HepG2 (cell line): Measurements from ENCODE around the gene COBLL1. TPM values are rescaled to one million over a fixed set of nuclear protein-coding genes. Genes with fewer than 3 reads are reported as not detected.

Experiments
- ASH2L ChIP-seq: fragments of 300-600, 200-600 bp; sonication (generic); IDR thresholded peaks from 2 replicates; pipeline ENCODE4 v1.7.0; 2017; ENCODE audit warnings: low read depth, mild to moderate bottlenecking, moderate library complexity, mixed read lengths, low read length; ENCODE audit not compliant: insufficient read length
- BRD4 ChIP-seq: sonication (generic); formaldehyde crosslinking; IDR thresholded peaks from 2 replicates; pipeline ENCODE4 v1.4.0; 2020; ENCODE audit warnings: missing genetic modification reagents
- DMAP1 ChIP-seq: IDR thresholded peaks from 2 replicates; pipeline ENCODE4 v1.6.1; 2016
- ESRRA ChIP-seq: sonication (generic); formaldehyde crosslinking; IDR thresholded peaks from 2 replicates; pipeline ENCODE4 v1.5.1; 2020; ENCODE audit warnings: mild to moderate bottlenecking, low read depth, missing genetic modification reagents
- GLI4 ChIP-seq: sonication (generic); formaldehyde crosslinking; IDR thresholded peaks from 2 replicates; pipeline ENCODE4 v1.5.1; 2020; ENCODE audit warnings: missing genetic modification reagents, mild to moderate bottlenecking, moderate library complexity, borderline replicate concordance
- HDAC1 ChIP-seq: sonication (generic); formaldehyde crosslinking; IDR thresholded peaks from 2 replicates; pipeline ENCODE4 v1.5.1; 2020; ENCODE audit warnings: mild to moderate bottlenecking, missing genetic modification reagents
- HOXA3 ChIP-seq: sonication (generic); formaldehyde crosslinking; IDR thresholded peaks from 2 replicates; pipeline ENCODE4 v1.5.0; 2020; ENCODE audit warnings: missing genetic modification reagents
- MAZ ChIP-seq, 2 experiments: sonication (generic) in 1 of 2; formaldehyde crosslinking in 1 of 2; IDR thresholded peaks; 2 replicates each; pipeline versions ENCODE4 v1.5.0 to v1.6.1; 2012 to 2020; ENCODE audit warnings: low read depth in 2 of 2, mild to moderate bottlenecking in 2 of 2, borderline replicate concordance in 1 of 2, improper control_type of control experiment in 1 of 2, low read length in 1 of 2, missing genetic modification reagents in 1 of 2, moderate library complexity in 1 of 2
- NR1H2 ChIP-seq: sonication (generic); formaldehyde crosslinking; IDR thresholded peaks from 2 replicates; pipeline ENCODE4 v1.8.1; 2022; ENCODE audit warnings: low read depth, missing genetic modification reagents, borderline replicate concordance
- SMAD1 ChIP-seq: sonication (generic); formaldehyde crosslinking; IDR thresholded peaks from 2 replicates; pipeline ENCODE4 v1.4.0; 2020; ENCODE audit warnings: missing genetic modification reagents, low read depth, mild to moderate bottlenecking, borderline replicate concordance
- TBL1XR1 ChIP-seq: fragments of 150-350 bp; IDR thresholded peaks from 2 replicates; pipeline ENCODE4 v1.6.1; 2014; ENCODE audit warnings: borderline replicate concordance, low read length; ENCODE audit not compliant: partially characterized antibody
- ZNF367 ChIP-seq: sonication (generic); formaldehyde crosslinking; IDR thresholded peaks from 2 replicates; pipeline ENCODE4 v1.4.0; 2020; ENCODE audit warnings: missing genetic modification reagents, borderline replicate concordance
- ZNF607 ChIP-seq: sonication (generic); formaldehyde crosslinking; IDR thresholded peaks from 2 replicates; pipeline ENCODE4 v1.5.1; 2020; ENCODE audit warnings: missing genetic modification reagents, mild to moderate bottlenecking, borderline replicate concordance
- ZNF709 ChIP-seq: sonication (generic); formaldehyde crosslinking; IDR thresholded peaks from 2 replicates; pipeline ENCODE4 v1.5.0; 2020; ENCODE audit warnings: mild to moderate bottlenecking, missing genetic modification reagents
- ZNF761 ChIP-seq: sonication (generic); formaldehyde crosslinking; conservative IDR thresholded peaks from 2 replicates; pipeline ENCODE4 v1.4.0; 2020; ENCODE audit warnings: mild to moderate bottlenecking, missing genetic modification reagents
- ZSCAN21 ChIP-seq: sonication (generic); formaldehyde crosslinking; IDR thresholded peaks from 2 replicates; pipeline ENCODE4 v1.8.0; 2022; ENCODE audit warnings: mild to moderate bottlenecking, missing genetic modification reagents, moderate library complexity, borderline replicate concordance
- polyA plus RNA-seq, 8 experiments: library from polyadenylated mRNA; depleted of rRNA in 3 of 8; stranded (reverse) in 7 of 8; unstranded in 1 of 8; fragments of >200 nt; fragmentation: Illumina TruSeq in 4 of 8; extraction: Trizol in 4 of 8; gene quantifications; 2 replicates each; pipeline versions ENCODE4 v1.2.1 to v1.2.3, GENCODE V29; 2011 to 2016; ENCODE audit warnings: low read depth in 4 of 8, missing spikeins in 1 of 8, mixed read lengths in 1 of 8; ENCODE audit not compliant: insufficient read depth in 1 of 8
- total RNA-seq, 5 experiments: library from RNA; depleted of rRNA; stranded (reverse); fragments of >200 nt; fragmentation: Illumina TruSeq; extraction: Trizol; gene quantifications; 2 replicates each; pipeline ENCODE4 v1.2.3, GENCODE V29; 2016; ENCODE audit warnings: low read depth in 1 of 5
- TF ChIP-seq, protein P1 (sequence below): sonication (generic); formaldehyde crosslinking; IDR thresholded peaks from 2 replicates; pipeline ENCODE4 v1.4.0; 2020; ENCODE audit warnings: missing genetic modification reagents
- TF ChIP-seq, protein P2 (sequence below): sonication (generic); formaldehyde crosslinking; IDR thresholded peaks from 2 replicates; pipeline ENCODE4 v1.4.0; 2020; ENCODE audit warnings: missing genetic modification reagents
- TF ChIP-seq, protein P3 (sequence below): sonication (generic); formaldehyde crosslinking; IDR thresholded peaks from 2 replicates; pipeline ENCODE4 v1.4.0; 2020; ENCODE audit warnings: missing genetic modification reagents, borderline replicate concordance
- TF ChIP-seq, protein P4 (sequence below): sonication (generic); formaldehyde crosslinking; conservative IDR thresholded peaks from 2 replicates; pipeline ENCODE4 v1.4.0; 2020; ENCODE audit warnings: missing genetic modification reagents

Gene COBLL1
- total and polyA plus RNA-seq, 2 of the 13 experiments (the other 11 are each of a cell fraction or from before 2014, with no cell fraction given), result 32.6 to 86.8 TPM

DNA sequence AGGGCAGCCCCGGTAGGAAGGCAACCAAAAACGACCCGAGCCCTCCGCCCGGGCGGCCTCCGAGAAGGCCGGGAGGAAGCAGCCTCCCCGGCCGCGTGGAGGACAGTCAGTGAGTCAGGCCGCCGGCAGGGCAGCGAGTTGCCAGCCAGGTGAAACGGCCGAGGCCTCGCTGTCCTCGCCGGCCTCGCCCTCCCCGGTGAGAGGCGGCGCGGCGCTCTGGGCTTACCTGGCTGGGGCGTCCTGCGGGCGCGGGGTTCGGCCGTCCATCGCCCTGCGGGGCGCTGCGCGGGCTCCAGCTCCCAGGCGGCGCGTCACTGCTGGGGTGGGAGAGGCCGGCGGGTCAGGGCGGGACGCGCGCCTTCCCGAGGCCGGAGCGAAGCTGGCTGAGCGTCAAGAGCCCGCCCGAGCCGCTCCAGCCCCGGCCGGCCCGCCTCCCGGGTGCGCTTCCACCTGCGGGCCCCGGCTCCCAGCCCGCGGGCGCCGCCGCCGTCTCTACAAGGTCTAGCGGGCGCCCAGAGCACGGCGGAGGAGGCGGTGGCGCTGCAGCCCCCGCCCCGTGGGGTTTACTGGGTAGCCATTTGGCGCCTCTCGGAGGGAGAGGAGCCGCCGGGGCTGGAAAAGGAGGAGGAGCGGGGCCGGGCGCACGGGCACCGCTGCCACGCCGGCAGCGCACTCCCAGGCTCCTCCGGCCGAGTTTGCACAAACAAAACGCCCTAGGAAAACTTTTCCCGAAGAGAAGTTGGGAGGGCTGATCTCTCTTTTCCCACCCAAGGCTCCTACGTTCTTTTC, 499 bp downstream of the COBLL1 start (continued):
- TF ChIP-seq NR1H2 (0 out of 2 replicates have a peak, but pooled peaks have one; percentile 44), ZNF607 (CRISPR knock-in tag) (no peak), ZNF709 (peak; percentile 3; the same call in 1 of the 2 replicates), ZNF367 (0 out of 2 replicates have a peak, but pooled peaks have one; percentile 26), SMAD1 (no peak), DMAP1 (CRISPR knock-in tag) (peak; percentile 20), HOXA3 (CRISPR knock-in tag) (peak; percentile 36), ESRRA (CRISPR knock-in tag) (peak; percentile 47; the same call in 1 of the 2 replicates), ZNF761 (0 out of 2 replicates have a peak, but pooled peaks have one; percentile 1), GLI4 (no peak), ZSCAN21 (CRISPR knock-in tag) (peak; percentile 90), MAZ (IDR thresholded peaks at IDR 0.05; ENCODE audit: borderline replicate concordance, low read depth, low read length) (peak; percentile 61; the same call in 1 of the 2 replicates), MAZ (CRISPR knock-in tag; IDR thresholded peaks at IDR 0.05; ENCODE audit: low read depth) (peak; percentile 51; the same call in 1 of the 2 replicates), BRD4 (CRISPR knock-in tag) (peak; percentile 64; the same call in 1 of the 2 replicates), TBL1XR1 (peak; percentile 57), HDAC1 (peak; percentile 56; the same call in 1 of the 2 replicates), ASH2L (peak; percentile 16)
- TF ChIP-seq, protein P1, sequence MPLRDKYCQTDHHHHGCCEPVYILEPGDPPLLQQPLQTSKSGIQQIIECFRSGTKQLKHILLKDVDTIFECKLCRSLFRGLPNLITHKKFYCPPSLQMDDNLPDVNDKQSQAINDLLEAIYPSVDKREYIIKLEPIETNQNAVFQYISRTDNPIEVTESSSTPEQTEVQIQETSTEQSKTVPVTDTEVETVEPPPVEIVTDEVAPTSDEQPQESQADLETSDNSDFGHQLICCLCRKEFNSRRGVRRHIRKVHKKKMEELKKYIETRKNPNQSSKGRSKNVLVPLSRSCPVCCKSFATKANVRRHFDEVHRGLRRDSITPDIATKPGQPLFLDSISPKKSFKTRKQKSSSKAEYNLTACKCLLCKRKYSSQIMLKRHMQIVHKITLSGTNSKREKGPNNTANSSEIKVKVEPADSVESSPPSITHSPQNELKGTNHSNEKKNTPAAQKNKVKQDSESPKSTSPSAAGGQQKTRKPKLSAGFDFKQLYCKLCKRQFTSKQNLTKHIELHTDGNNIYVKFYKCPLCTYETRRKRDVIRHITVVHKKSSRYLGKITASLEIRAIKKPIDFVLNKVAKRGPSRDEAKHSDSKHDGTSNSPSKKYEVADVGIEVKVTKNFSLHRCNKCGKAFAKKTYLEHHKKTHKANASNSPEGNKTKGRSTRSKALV (CRISPR knock-in tag), result peak; percentile 28; the same call in 1 of the 2 replicates
- TF ChIP-seq, protein P2, sequence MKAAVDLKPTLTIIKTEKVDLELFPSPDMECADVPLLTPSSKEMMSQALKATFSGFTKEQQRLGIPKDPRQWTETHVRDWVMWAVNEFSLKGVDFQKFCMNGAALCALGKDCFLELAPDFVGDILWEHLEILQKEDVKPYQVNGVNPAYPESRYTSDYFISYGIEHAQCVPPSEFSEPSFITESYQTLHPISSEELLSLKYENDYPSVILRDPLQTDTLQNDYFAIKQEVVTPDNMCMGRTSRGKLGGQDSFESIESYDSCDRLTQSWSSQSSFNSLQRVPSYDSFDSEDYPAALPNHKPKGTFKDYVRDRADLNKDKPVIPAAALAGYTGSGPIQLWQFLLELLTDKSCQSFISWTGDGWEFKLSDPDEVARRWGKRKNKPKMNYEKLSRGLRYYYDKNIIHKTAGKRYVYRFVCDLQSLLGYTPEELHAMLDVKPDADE (CRISPR knock-in tag), result 0 out of 2 replicates have a peak, but pooled peaks have one; percentile 80
- TF ChIP-seq, protein P3, sequence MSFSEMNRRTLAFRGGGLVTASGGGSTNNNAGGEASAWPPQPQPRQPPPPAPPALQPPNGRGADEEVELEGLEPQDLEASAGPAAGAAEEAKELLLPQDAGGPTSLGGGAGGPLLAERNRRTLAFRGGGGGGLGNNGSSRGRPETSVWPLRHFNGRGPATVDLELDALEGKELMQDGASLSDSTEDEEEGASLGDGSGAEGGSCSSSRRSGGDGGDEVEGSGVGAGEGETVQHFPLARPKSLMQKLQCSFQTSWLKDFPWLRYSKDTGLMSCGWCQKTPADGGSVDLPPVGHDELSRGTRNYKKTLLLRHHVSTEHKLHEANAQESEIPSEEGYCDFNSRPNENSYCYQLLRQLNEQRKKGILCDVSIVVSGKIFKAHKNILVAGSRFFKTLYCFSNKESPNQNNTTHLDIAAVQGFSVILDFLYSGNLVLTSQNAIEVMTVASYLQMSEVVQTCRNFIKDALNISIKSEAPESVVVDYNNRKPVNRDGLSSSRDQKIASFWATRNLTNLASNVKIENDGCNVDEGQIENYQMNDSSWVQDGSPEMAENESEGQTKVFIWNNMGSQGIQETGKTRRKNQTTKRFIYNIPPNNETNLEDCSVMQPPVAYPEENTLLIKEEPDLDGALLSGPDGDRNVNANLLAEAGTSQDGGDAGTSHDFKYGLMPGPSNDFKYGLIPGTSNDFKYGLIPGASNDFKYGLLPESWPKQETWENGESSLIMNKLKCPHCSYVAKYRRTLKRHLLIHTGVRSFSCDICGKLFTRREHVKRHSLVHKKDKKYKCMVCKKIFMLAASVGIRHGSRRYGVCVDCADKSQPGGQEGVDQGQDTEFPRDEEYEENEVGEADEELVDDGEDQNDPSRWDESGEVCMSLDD (CRISPR knock-in tag), result no peak; the same call in 1 of the 2 replicates
- TF ChIP-seq, protein P4, sequence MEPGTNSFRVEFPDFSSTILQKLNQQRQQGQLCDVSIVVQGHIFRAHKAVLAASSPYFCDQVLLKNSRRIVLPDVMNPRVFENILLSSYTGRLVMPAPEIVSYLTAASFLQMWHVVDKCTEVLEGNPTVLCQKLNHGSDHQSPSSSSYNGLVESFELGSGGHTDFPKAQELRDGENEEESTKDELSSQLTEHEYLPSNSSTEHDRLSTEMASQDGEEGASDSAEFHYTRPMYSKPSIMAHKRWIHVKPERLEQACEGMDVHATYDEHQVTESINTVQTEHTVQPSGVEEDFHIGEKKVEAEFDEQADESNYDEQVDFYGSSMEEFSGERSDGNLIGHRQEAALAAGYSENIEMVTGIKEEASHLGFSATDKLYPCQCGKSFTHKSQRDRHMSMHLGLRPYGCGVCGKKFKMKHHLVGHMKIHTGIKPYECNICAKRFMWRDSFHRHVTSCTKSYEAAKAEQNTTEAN, result peak; percentile 50; the same call in 1 of the 2 replicates
